ENCODE results near the gene FBXW10. TPM values are rescaled to one million over a fixed set of nuclear protein-coding genes. Genes with fewer than 3 reads are reported as not detected.
"Not testable (repeated sequence)": the region's sequence is repeated elsewhere in the genome, so short reads cannot be mapped to it uniquely, and the experiment has no call there.

FBXW10 gene
- total RNA-seq, 1 donor from 2014 or later, result 0.24 TPM

- H3K4me2 ChIP-seq; H3K27me3 Mint-ChIP-seq (ENCODE audit: insufficient read depth, low read depth); H3K9me3 ChIP-seq (ENCODE audit: low read depth); H3K9me3 Mint-ChIP-seq; H3K9ac ChIP-seq; H3K36me3 ChIP-seq; H3K27ac Mint-ChIP-seq; H4K20me1 ChIP-seq (ENCODE audit: low read depth); H3K4me3 ChIP-seq; H3K4me3 Mint-ChIP-seq; H3K36me3 Mint-ChIP-seq; H3K4me1 Mint-ChIP-seq; H3K79me2 ChIP-seq (ENCODE audit: low read depth); H3F3A ChIP-seq (ENCODE audit: low read depth); H3K27ac ChIP-seq; H3K27me3 ChIP-seq; H3K4me1 ChIP-seq: not testable (repeated sequence)
- peak overlapping the region; percentile 4 for H2AFZ ChIP-seq (replicated peaks)
- DNase-seq (ENCODE audit: low spot score), result peak; percentile 78
- peak; percentile 72 for TF ChIP-seq CTCF (IDR thresholded peaks at IDR 0.05)
Observed at GRCh38 chr17:18816489-18817371, 72.9 kb downstream of the FBXW10 start.

GRCh38 chr17:18821430-18821829 lies 77.6 kb downstream of the FBXW10 start:
- H3K9ac ChIP-seq; H3K9me3 Mint-ChIP-seq; H3K27me3 Mint-ChIP-seq (ENCODE audit: insufficient read depth, low read depth); H3K4me1 ChIP-seq; H3K4me3 ChIP-seq; H4K20me1 ChIP-seq (ENCODE audit: low read depth); H3K4me3 Mint-ChIP-seq; H3K9me3 ChIP-seq (ENCODE audit: low read depth); H3K79me2 ChIP-seq (ENCODE audit: low read depth); DNase-seq (ENCODE audit: low spot score); H3K27me3 ChIP-seq; H3K4me2 ChIP-seq; H3K27ac ChIP-seq; H3K4me1 Mint-ChIP-seq; H3K27ac Mint-ChIP-seq; H3K36me3 ChIP-seq; H2AFZ ChIP-seq (replicated peaks); H3K36me3 Mint-ChIP-seq; H3F3A ChIP-seq (ENCODE audit: low read depth): not testable (repeated sequence)

GRCh38 chr17:18827613-18828012 lies 83.8 kb downstream of the FBXW10 start:
- H3K36me3 ChIP-seq, H3K36me3 Mint-ChIP-seq, H3K9me3 Mint-ChIP-seq: not testable (repeated sequence)

More at GRCh38 chr17:18827613-18828012, 83.8 kb downstream of the FBXW10 start:
- not testable (repeated sequence) for H3K4me1 ChIP-seq; H3K27ac ChIP-seq; H3F3A ChIP-seq (ENCODE audit: low read depth); H3K4me3 ChIP-seq; H3K27ac Mint-ChIP-seq; H2AFZ ChIP-seq (replicated peaks); H3K79me2 ChIP-seq (ENCODE audit: low read depth); H3K9me3 ChIP-seq (ENCODE audit: low read depth); H3K4me1 Mint-ChIP-seq; H3K4me2 ChIP-seq; H3K4me3 Mint-ChIP-seq; H4K20me1 ChIP-seq (ENCODE audit: low read depth); DNase-seq (ENCODE audit: low spot score); H3K9ac ChIP-seq; H3K27me3 ChIP-seq; H3K27me3 Mint-ChIP-seq (ENCODE audit: insufficient read depth, low read depth)

Small RNA genes within 50 kb of the gene (small RNA-seq; reads per million reads assigned to genes)
- gene AC026271.4, result not detected

Other genes starting within 250 kb of the FBXW10 start
- gene TBC1D28, start 99.7 kb upstream of the FBXW10 start, total RNA-seq (ENCODE audit: low replicate concordance), result 0.09 TPM in 1 of 2 replicates, not detected in the other
- 9.4 and 29.0 TPM in 2 replicates for gene FOXO3B, start 61.7 kb upstream of the FBXW10 start, total RNA-seq (ENCODE audit: low replicate concordance)
- 33.0 and 49.6 TPM in 2 replicates for gene TVP23B, start 37.1 kb downstream of the FBXW10 start, total RNA-seq (ENCODE audit: low replicate concordance)
- 100 and 145 TPM in 2 replicates for gene PRPSAP2, start 114.1 kb downstream of the FBXW10 start, total RNA-seq (ENCODE audit: low replicate concordance)
- not detected in 2 replicates for gene SLC5A10, start 208.1 kb downstream of the FBXW10 start, total RNA-seq (ENCODE audit: low replicate concordance)

All from neural progenitor cell (in vitro differentiated cells).